HepG2 (cell line): ENCODE results near the gene IGFLR1. TPM values are rescaled to one million over a fixed set of nuclear protein-coding genes. Genes with fewer than 3 reads are reported as not detected.

ENCODE experiments used
- ASH2L ChIP-seq: fragments of 300-600, 200-600 bp; sonication (generic); IDR thresholded peaks from 2 replicates; pipeline ENCODE4 v1.7.0; 2017; ENCODE audit warnings: low read depth, mild to moderate bottlenecking, moderate library complexity, mixed read lengths, low read length; ENCODE audit not compliant: insufficient read length
- CSRNP1 ChIP-seq: sonication (generic); formaldehyde crosslinking; IDR thresholded peaks from 2 replicates; pipeline ENCODE4 v1.8.1; 2023; ENCODE audit warnings: mild to moderate bottlenecking, missing genetic modification reagents
- DNMT1 ChIP-seq: sonication (generic); formaldehyde crosslinking; IDR thresholded peaks from 2 replicates; pipeline ENCODE4 v1.5.1; 2020; ENCODE audit warnings: mild to moderate bottlenecking, missing genetic modification reagents
- E2F1 ChIP-seq: sonication (generic); formaldehyde crosslinking; IDR thresholded peaks from 2 replicates; pipeline ENCODE4 v1.5.0; 2020; ENCODE audit warnings: missing genetic modification reagents
- HDAC1 ChIP-seq: sonication (generic); formaldehyde crosslinking; IDR thresholded peaks from 2 replicates; pipeline ENCODE4 v1.5.1; 2020; ENCODE audit warnings: mild to moderate bottlenecking, missing genetic modification reagents
- MEF2D ChIP-seq: sonication (generic); formaldehyde crosslinking; IDR thresholded peaks from 2 replicates; pipeline ENCODE4 v1.5.1; 2020; ENCODE audit warnings: mild to moderate bottlenecking, missing genetic modification reagents
- MXD4 ChIP-seq: IDR thresholded peaks from 2 replicates; pipeline ENCODE4 v1.6.1; 2016; ENCODE audit warnings: mild to moderate bottlenecking, missing biosample characterization, missing genetic modification reagents
- NKX3-1 ChIP-seq: sonication (generic); formaldehyde crosslinking; IDR thresholded peaks from 2 replicates; pipeline ENCODE4 v1.5.0; 2020; ENCODE audit warnings: missing genetic modification reagents
- RBM39 ChIP-seq: fragments of 200-400 bp; formaldehyde crosslinking; IDR thresholded peaks from one replicate; pipeline ENCODE4 v1.6.1; 2018; ENCODE audit warnings: antibody characterized with exemption, mild to moderate bottlenecking, low read depth, low read length; ENCODE audit not compliant: poor library complexity, severe bottlenecking
- RFXAP ChIP-seq: sonication (generic); formaldehyde crosslinking; IDR thresholded peaks from 2 replicates; pipeline ENCODE4 v1.4.0; 2020; ENCODE audit warnings: missing genetic modification reagents, borderline replicate concordance
- SP5 ChIP-seq: IDR thresholded peaks from 2 replicates; pipeline ENCODE4 v1.6.1; 2016; ENCODE audit warnings: low read depth, borderline replicate concordance
- ZFP36 ChIP-seq: fragments of 150-350 bp; IDR thresholded peaks from 2 replicates; pipeline ENCODE4 v1.6.1; 2018; ENCODE audit warnings: borderline replicate concordance, low read length, low read depth; ENCODE audit not compliant: partially characterized antibody
- ZFY ChIP-seq: sonication (generic); formaldehyde crosslinking; IDR thresholded peaks from 2 replicates; pipeline ENCODE4 v1.4.0; 2020; ENCODE audit warnings: missing genetic modification reagents
- ZNF12 ChIP-seq: sonication (generic); formaldehyde crosslinking; IDR thresholded peaks from 2 replicates; pipeline ENCODE4 v1.5.0; 2020; ENCODE audit warnings: missing genetic modification reagents
- ZNF232 ChIP-seq: sonication (generic); formaldehyde crosslinking; IDR thresholded peaks from 2 replicates; pipeline ENCODE4 v1.4.0; 2020; ENCODE audit warnings: missing genetic modification reagents, borderline replicate concordance
- ZNF460 ChIP-seq: sonication (generic); formaldehyde crosslinking; IDR thresholded peaks from 2 replicates; pipeline ENCODE4 v1.5.1; 2020; ENCODE audit warnings: missing genetic modification reagents, mild to moderate bottlenecking, borderline replicate concordance
- ZNF530 ChIP-seq: sonication (generic); formaldehyde crosslinking; IDR thresholded peaks from 2 replicates; pipeline ENCODE4 v1.5.0; 2020; ENCODE audit warnings: low read depth, mild to moderate bottlenecking, missing genetic modification reagents
- ZNF704 ChIP-seq: sonication (generic); formaldehyde crosslinking; IDR thresholded peaks from 2 replicates; pipeline ENCODE4 v1.8.1; 2023; ENCODE audit warnings: mild to moderate bottlenecking, inconsistent platforms, moderate library complexity, missing genetic modification reagents, borderline replicate concordance
- ZNF768 ChIP-seq: sonication (generic); formaldehyde crosslinking; IDR thresholded peaks from 2 replicates; pipeline ENCODE4 v1.4.0; 2020; ENCODE audit warnings: missing genetic modification reagents
- ZSCAN30 ChIP-seq: sonication (generic); formaldehyde crosslinking; IDR thresholded peaks from 2 replicates; pipeline ENCODE4 v1.5.0; 2020; ENCODE audit warnings: mild to moderate bottlenecking, missing genetic modification reagents
- ZSCAN9 ChIP-seq: IDR thresholded peaks from 2 replicates; pipeline ENCODE4 v1.6.1; 2016; ENCODE audit warnings: borderline replicate concordance
- polyA plus RNA-seq, 8 experiments: library from polyadenylated mRNA; depleted of rRNA in 3 of 8; stranded (reverse) in 7 of 8; unstranded in 1 of 8; fragments of >200 nt; fragmentation: Illumina TruSeq in 4 of 8; extraction: Trizol in 4 of 8; gene quantifications; 2 replicates each; pipeline versions ENCODE4 v1.2.1 to v1.2.3, GENCODE V29; 2011 to 2016; ENCODE audit warnings: low read depth in 4 of 8, missing spikeins in 1 of 8, mixed read lengths in 1 of 8; ENCODE audit not compliant: insufficient read depth in 1 of 8
- total RNA-seq, 5 experiments: library from RNA; depleted of rRNA; stranded (reverse); fragments of >200 nt; fragmentation: Illumina TruSeq; extraction: Trizol; gene quantifications; 2 replicates each; pipeline ENCODE4 v1.2.3, GENCODE V29; 2016; ENCODE audit warnings: low read depth in 1 of 5
- TF ChIP-seq, protein P1 (sequence below): sonication (generic); formaldehyde crosslinking; IDR thresholded peaks from 2 replicates; pipeline ENCODE4 v1.5.1; 2020; ENCODE audit warnings: mild to moderate bottlenecking, missing genetic modification reagents, moderate library complexity
- TF ChIP-seq, protein P2 (sequence below): sonication (generic); formaldehyde crosslinking; IDR thresholded peaks from 2 replicates; pipeline ENCODE4 v1.4.0; 2020; ENCODE audit warnings: mild to moderate bottlenecking, low read depth, missing genetic modification reagents

Gene IGFLR1
- total and polyA plus RNA-seq, 2 of the 13 experiments (the other 11 are each of a cell fraction or from before 2014, with no cell fraction given), result 5.4 to 8.9 TPM

DNA sequence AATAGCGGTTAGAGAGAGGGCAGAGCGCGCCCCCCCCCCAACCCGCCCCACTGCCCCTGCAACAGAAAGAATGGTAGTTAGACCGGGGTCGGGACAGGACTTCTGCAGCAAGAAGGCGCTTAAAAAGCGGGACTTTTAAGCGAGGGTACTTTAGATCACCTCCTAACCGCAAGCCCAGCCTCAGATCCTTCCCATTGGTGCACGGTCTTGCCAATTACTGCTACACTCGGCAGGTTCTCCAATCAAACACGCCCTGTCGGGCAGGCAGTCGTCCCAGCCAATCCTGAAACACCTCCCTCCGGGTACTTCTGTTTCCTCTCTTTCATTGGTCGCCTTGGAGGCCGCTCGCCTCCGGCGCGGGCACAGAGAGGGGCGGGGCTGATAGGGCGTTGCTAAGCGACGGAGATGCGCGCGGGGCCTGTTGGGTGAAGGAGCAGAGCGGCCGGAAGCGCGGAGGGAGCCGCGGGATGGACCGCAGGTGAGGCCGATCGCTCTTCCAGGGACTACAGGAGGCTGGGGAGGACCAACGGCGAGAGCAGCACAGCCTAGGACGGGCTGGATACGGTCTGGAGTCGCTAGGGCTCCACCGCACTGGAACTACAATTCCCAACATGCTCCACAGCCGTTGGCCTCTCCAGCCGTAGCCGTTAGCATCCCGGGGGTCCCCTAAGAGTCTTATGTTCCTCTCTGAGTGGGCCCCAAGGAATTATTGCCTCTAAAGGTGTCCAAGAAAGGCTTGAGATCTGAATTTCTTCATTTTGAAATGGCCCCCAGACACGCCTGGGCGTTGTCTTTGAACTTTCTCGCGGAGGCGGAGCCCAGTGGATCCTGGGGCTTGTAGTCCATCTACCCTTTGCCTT is 15.7 kb upstream of the IGFLR1 start, which contains the start of gene PROSER3 (continued):
- TF ChIP-seq ZFP36 (no peak), RBM39 (peak; percentile 61), ZNF704 (peak; percentile 86; the same call in 1 of the 2 replicates), ZSCAN30 (CRISPR knock-in tag) (no peak), ZNF232 (CRISPR knock-in tag) (peak; percentile 80; the same call in 1 of the 2 replicates), ZNF12 (CRISPR knock-in tag) (no peak), SP5 (CRISPR knock-in tag) (peak; percentile 59; the same call in 1 of the 2 replicates), RFXAP (peak; percentile 64), ZNF768 (CRISPR knock-in tag) (no peak; the same call in 1 of the 2 replicates), DNMT1 (CRISPR knock-in tag) (0 out of 2 replicates have a peak, but pooled peaks have one; percentile 45), E2F1 (CRISPR knock-in tag) (peak; percentile 87), HDAC1 (peak; percentile 80), MEF2D (peak; percentile 63; the same call in 1 of the 2 replicates), NKX3-1 (CRISPR knock-in tag) (0 out of 2 replicates have a peak, but pooled peaks have one; percentile 47), ZSCAN9 (CRISPR knock-in tag) (0 out of 2 replicates have a peak, but pooled peaks have one; percentile 37), ZFY (CRISPR knock-in tag) (peak; percentile 85), ZNF530 (no peak), MXD4 (CRISPR knock-in tag) (peak; percentile 66; the same call in 1 of the 2 replicates), CSRNP1 (CRISPR knock-in tag) (peak; percentile 68; the same call in 1 of the 2 replicates), ZNF460 (CRISPR knock-in tag) (no peak), ASH2L (peak; percentile 55)
- TF ChIP-seq, protein P1, sequence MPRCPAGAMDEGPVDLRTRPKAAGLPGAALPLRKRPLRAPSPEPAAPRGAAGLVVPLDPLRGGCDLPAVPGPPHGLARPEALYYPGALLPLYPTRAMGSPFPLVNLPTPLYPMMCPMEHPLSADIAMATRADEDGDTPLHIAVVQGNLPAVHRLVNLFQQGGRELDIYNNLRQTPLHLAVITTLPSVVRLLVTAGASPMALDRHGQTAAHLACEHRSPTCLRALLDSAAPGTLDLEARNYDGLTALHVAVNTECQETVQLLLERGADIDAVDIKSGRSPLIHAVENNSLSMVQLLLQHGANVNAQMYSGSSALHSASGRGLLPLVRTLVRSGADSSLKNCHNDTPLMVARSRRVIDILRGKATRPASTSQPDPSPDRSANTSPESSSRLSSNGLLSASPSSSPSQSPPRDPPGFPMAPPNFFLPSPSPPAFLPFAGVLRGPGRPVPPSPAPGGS, result no peak
- TF ChIP-seq, protein P2, sequence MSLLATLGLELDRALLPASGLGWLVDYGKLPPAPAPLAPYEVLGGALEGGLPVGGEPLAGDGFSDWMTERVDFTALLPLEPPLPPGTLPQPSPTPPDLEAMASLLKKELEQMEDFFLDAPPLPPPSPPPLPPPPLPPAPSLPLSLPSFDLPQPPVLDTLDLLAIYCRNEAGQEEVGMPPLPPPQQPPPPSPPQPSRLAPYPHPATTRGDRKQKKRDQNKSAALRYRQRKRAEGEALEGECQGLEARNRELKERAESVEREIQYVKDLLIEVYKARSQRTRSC (CRISPR knock-in tag), result 0 out of 2 replicates have a peak, but pooled peaks have one; percentile 58
